Measurements from ENCODE around the gene AMOTL2.

The AMOTL2 gene

DNA sequence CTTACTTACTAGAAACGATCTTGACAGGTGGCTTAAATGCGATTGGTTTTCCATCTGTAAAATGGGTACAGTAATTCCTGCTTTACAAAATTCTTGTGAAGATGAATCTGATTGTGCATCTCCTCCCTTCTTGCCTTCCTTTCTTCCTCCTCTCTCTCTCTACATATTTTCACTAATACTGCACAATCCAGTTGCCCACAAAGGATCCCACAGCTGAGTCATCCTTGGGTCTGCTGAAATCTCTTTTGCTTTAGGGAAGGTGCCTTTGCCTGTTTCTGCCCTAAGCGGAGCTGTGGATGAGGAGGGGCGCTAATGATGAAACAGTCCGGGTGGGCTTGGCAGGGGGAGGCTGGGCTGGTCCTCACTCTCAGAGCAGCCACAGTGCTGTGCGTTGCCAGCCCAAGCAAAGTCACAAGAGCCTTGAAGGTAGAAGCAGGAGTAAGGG is 46.1 kb downstream of the AMOTL2 start:
- no peaks in the 10 kb centered on the region for H3K27me3 ChIP-seq (replicated peaks; ENCODE audit: control insufficient read depth, insufficient read depth, low read length, poor library complexity, severe bottlenecking)
- H3K9me3 ChIP-seq (ENCODE audit: control insufficient read depth, low read length): no peaks in the 10 kb centered on the region
- no peak for DNase-seq
- no peak overlapping the region for H3K27ac ChIP-seq (ENCODE audit: insufficient read depth, low read length, poor library complexity, severe bottlenecking)
- no peak overlapping the region for H3K4me3 ChIP-seq (ENCODE audit: insufficient read depth, low read depth, low read length, poor library complexity, severe bottlenecking)
- H3K4me1 ChIP-seq (ENCODE audit: control insufficient read depth, insufficient read depth, low read length, poor library complexity, severe bottlenecking): no peaks in the 10 kb centered on the region
- no peaks in the 10 kb centered on the region for H3K36me3 ChIP-seq (ENCODE audit: control insufficient read depth, insufficient read depth, low read length)

DNA sequence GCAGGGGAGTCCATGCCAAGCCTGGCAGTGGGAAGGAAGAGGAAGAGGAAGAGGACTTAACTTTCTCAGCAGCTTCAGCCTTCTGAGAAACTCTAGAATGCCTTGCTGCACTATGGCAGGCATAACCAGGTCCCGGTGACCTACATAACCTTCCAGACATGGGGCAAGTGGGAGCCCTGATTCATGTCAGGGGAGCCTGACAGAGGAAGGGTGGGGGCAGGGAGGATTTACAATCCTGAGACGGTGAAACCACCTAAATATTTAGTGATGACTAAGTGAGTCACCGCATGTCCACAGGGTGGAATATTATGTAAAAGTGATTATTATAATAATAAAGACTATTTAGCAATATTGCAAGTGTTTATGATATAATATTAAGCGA is 46.7 kb downstream of the AMOTL2 start:
- no peak overlapping the region for H3K27ac ChIP-seq (ENCODE audit: insufficient read depth, low read length, poor library complexity, severe bottlenecking)

DNA sequence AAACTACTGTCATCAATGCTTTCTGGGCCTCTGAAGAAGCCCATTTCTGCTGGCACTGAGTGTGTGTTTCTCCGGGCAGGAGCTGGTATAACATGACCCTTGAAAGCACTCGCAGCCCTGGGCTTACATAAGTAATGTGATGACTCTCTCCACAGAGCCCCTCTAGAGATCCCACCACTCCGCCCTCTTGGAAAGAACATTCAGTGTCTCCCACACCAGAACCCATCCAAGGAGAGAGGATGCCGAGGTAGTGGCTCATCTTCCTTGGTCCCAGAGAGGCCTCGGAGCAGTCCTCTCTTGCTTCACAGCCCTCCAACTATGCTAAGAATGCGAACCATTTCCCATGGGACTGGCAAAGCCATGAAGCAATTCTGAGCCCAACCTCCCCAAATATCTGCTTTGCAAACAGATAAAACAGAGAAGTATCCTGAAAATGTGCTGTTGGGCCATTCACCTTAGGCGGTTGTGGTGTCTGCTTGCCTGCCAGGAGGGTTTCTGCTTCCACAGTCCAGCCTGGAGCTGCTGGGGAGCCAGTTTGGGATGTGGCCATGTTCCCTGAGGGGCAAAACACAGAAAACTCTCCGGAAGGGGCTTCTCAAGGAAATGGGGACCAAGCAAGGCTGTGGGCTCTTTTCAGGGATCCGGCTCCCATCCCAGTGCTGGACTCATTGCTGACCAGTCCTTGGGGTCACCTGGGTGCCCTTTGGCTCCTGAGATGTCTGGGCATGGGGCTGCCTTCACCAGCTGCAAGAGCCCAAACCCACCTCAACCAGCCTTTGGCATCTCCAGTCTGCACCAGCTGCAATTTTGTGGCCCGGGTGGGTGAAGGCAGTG is 47.3 kb downstream of the AMOTL2 start:
- Histone ChIP-seq H3K27me3 (replicated peaks; ENCODE audit: control insufficient read depth, insufficient read depth, low read length, poor library complexity, severe bottlenecking) (no peaks in the 10 kb centered on the region), H3K9me3 (ENCODE audit: control insufficient read depth, low read length) (no peaks in the 10 kb centered on the region), H3K27ac (ENCODE audit: insufficient read depth, low read length, poor library complexity, severe bottlenecking) (no peak overlapping the region), H3K4me1 (ENCODE audit: control insufficient read depth, insufficient read depth, low read length, poor library complexity, severe bottlenecking) (no peaks in the 10 kb centered on the region), H3K4me3 (ENCODE audit: insufficient read depth, low read depth, low read length, poor library complexity, severe bottlenecking) (no peak overlapping the region), H3K36me3 (ENCODE audit: control insufficient read depth, insufficient read depth, low read length) (no peaks in the 10 kb centered on the region)
- no peak for DNase-seq

More for the DNA sequence above, 46.7 kb downstream of the AMOTL2 start:
- Histone ChIP-seq H3K9me3 (ENCODE audit: control insufficient read depth, low read length) (no peaks in the 10 kb centered on the region), H3K4me3 (ENCODE audit: insufficient read depth, low read depth, low read length, poor library complexity, severe bottlenecking) (no peak overlapping the region), H3K4me1 (ENCODE audit: control insufficient read depth, insufficient read depth, low read length, poor library complexity, severe bottlenecking) (no peaks in the 10 kb centered on the region), H3K36me3 (ENCODE audit: control insufficient read depth, insufficient read depth, low read length) (no peaks in the 10 kb centered on the region), H3K27me3 (replicated peaks; ENCODE audit: control insufficient read depth, insufficient read depth, low read length, poor library complexity, severe bottlenecking) (no peaks in the 10 kb centered on the region)
- DNase-seq: no peak

DNA sequence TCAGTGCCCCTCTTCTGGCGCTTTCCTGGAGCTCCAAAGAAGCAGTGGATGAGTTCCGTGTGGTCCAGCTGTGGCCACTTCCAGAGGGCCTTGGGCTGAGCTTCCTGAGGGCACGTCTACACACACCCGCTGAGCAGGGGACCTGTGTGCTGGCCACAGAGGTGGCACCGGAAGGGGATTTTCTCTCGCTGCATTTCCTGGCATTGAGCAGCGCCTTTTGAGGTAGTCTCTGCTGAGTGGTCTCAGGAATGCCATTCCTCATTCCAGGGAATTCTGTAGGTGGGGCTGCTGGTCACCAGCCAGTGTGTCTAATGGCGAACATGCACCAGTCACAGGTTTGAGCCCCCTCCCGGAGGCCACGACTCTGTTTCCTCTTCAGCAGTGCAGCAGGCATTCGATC is 48.1 kb downstream of the AMOTL2 start:
- no peaks in the 10 kb centered on the region for H3K27me3 ChIP-seq (replicated peaks; ENCODE audit: control insufficient read depth, insufficient read depth, low read length, poor library complexity, severe bottlenecking)
- no peaks in the 10 kb centered on the region for H3K36me3 ChIP-seq (ENCODE audit: control insufficient read depth, insufficient read depth, low read length)
- H3K4me3 ChIP-seq (ENCODE audit: insufficient read depth, low read depth, low read length, poor library complexity, severe bottlenecking): no peak overlapping the region
- H3K9me3 ChIP-seq (ENCODE audit: control insufficient read depth, low read length): no peaks in the 10 kb centered on the region
- H3K4me1 ChIP-seq (ENCODE audit: control insufficient read depth, insufficient read depth, low read length, poor library complexity, severe bottlenecking): no peaks in the 10 kb centered on the region
- H3K27ac ChIP-seq (ENCODE audit: insufficient read depth, low read length, poor library complexity, severe bottlenecking): no peak overlapping the region
- no peak for DNase-seq

DNA sequence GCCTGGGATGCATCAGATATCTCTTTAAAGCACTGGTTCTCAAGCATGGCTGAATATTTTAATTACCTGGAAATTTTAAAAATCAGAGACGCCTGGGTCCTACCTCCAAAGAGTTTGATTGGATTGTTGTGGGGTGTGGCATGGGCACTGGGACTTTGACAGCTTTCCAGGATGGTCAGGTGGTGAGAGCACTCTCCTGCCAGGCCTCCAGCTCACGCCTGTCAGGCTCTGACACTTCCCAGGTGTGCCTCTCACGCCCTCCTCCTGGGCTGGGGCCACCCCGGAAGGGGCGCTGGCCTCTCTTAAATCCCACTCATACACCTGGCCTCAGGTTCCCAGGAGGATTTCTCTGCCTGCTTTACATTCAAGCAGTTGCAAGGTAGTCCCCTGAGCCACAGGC is 48.5 kb downstream of the AMOTL2 start:
- Histone ChIP-seq H3K27ac (ENCODE audit: insufficient read depth, low read length, poor library complexity, severe bottlenecking) (no peak overlapping the region), H3K4me3 (ENCODE audit: insufficient read depth, low read depth, low read length, poor library complexity, severe bottlenecking) (no peak overlapping the region), H3K9me3 (ENCODE audit: control insufficient read depth, low read length) (no peaks in the 10 kb centered on the region), H3K4me1 (ENCODE audit: control insufficient read depth, insufficient read depth, low read length, poor library complexity, severe bottlenecking) (no peaks in the 10 kb centered on the region), H3K27me3 (replicated peaks; ENCODE audit: control insufficient read depth, insufficient read depth, low read length, poor library complexity, severe bottlenecking) (no peaks in the 10 kb centered on the region), H3K36me3 (ENCODE audit: control insufficient read depth, insufficient read depth, low read length) (no peaks in the 10 kb centered on the region)
- DNase-seq: no peak

DNA sequence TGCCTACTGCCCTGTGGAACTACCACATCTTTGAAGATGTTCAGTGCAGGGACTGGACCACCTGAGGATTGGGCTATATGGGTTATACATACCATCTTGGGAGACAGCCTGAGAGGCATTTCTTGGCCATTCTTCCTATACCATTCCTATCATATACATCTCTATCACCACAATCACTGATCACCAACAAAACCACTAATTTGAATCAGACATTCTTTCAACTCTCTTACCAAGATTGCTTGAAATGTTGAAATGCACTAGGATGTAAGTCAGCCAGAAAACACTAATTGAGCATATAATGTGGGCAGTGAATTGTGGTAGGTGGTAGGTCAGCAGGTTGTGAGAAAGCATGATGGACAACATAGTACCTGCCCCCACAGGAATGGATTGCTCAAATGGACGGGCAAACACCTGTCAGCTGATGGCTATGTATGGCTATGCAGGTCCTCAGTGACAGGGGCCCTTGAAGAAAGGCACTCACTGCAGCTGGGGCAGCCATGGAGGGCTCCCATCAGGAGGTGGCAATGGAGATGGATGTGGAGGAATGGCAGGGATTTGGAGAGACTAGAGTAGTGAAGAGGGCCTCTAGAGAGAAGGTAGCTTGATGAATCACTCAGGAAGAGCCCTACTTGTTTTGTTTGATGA is 49.1 kb downstream of the AMOTL2 start:
- no peak for DNase-seq
- H3K27ac ChIP-seq (ENCODE audit: insufficient read depth, low read length, poor library complexity, severe bottlenecking): no peak overlapping the region
- H3K9me3 ChIP-seq (ENCODE audit: control insufficient read depth, low read length): no peaks in the 10 kb centered on the region
- no peaks in the 10 kb centered on the region for H3K36me3 ChIP-seq (ENCODE audit: control insufficient read depth, insufficient read depth, low read length)
- no peak overlapping the region for H3K4me3 ChIP-seq (ENCODE audit: insufficient read depth, low read depth, low read length, poor library complexity, severe bottlenecking)
- no peaks in the 10 kb centered on the region for H3K4me1 ChIP-seq (ENCODE audit: control insufficient read depth, insufficient read depth, low read length, poor library complexity, severe bottlenecking)
- no peaks in the 10 kb centered on the region for H3K27me3 ChIP-seq (replicated peaks; ENCODE audit: control insufficient read depth, insufficient read depth, low read length, poor library complexity, severe bottlenecking)

DNA sequence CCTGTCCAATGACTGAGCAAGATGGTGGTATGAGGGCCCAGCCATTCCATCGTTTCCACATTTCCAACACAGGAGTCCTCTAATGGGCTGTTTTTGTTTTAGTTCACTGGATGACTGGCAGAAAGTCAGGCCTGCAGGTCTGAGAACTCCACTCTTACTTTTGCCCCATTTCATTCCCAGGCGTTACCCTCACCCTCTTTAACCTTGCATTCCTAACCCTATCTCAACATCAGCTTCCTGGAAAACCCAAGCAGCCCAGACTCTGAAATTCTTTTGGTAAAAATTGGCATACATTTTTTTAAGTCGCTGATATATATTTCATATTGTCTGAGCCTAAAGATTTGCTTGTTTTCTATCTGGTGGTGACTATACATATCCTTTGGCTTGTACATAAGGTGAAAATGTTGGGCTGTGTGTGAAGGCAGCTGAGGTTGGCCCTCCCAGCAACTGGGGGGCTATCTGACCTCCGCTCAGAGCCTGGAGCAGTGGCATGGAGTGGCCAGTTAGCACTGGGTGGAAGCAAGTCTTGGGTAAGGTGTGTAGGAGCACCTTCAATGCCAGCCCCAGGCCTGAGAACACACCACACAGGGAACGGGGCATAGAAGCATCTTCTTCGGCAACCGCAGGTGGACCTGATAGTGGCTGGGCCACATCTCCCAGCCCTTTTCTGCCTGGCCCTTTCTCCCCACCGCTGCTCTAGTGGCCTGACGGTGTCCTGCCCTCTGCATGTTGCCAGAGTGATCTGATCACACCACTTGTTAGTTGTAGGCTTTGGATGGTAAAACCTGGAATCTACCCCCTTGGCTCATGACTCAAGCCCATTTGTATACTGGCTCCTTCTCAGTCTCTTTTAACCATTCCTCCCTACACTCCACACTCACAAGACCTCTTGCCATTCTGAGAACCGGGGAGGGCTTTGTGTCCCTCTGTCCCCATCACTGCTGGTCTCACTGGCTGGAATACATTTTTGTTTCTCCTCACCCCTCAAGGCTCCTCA is 50.0 kb downstream of the AMOTL2 start:
- Histone ChIP-seq H3K27me3 (replicated peaks; ENCODE audit: control insufficient read depth, insufficient read depth, low read length, poor library complexity, severe bottlenecking) (no peaks in the 10 kb centered on the region), H3K4me1 (ENCODE audit: control insufficient read depth, insufficient read depth, low read length, poor library complexity, severe bottlenecking) (no peaks in the 10 kb centered on the region), H3K36me3 (ENCODE audit: control insufficient read depth, insufficient read depth, low read length) (no peaks in the 10 kb centered on the region), H3K4me3 (ENCODE audit: insufficient read depth, low read depth, low read length, poor library complexity, severe bottlenecking) (no peak overlapping the region), H3K9me3 (ENCODE audit: control insufficient read depth, low read length) (no peaks in the 10 kb centered on the region), H3K27ac (ENCODE audit: insufficient read depth, low read length, poor library complexity, severe bottlenecking) (no peak overlapping the region)
- no peak for DNase-seq

DNA sequence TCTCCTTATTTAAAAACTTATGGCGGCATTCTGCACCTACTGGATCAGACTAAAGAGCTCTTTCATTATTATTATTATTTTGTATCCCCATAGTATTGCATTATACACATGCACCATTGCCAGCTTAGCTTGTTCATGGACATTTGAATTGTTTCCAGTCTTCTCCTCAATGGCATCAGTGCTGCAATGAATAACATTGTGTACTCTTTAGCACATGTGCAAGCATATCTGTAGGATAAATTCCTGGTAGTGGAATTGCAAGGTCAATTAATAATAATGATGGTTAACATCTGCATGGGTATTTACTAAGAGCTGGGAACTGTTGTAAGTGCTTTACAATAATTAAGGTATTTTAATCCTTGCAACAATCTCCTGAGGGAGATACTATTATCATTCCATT is 52.0 kb downstream of the AMOTL2 start:
- H3K4me1 ChIP-seq (ENCODE audit: control insufficient read depth, insufficient read depth, low read length, poor library complexity, severe bottlenecking): no peaks in the 10 kb centered on the region

DNA sequence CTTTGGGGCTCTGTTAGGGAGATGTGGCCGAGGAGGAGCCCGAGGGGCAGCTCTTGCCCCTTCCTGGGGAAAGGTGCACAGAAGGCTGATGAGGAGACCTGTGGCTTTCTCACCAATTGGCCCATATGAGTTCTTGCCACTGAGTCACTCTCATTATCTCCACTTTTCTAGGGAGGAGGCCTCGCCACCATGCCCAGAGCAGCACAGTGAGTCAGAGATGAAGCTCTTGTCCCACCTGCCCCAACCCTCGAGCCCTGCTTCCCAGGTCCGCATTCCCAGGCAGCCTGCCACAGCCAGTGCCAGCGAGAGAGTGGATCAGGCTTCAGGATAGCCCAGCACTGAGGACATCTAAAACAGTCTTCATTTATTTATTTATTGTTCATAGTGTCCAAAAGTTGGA is 53.5 kb downstream of the AMOTL2 start:
- H3K27ac ChIP-seq (ENCODE audit: insufficient read depth, low read length, poor library complexity, severe bottlenecking): no peak overlapping the region
- DNase-seq: no peak
- no peaks in the 10 kb centered on the region for H3K4me1 ChIP-seq (ENCODE audit: control insufficient read depth, insufficient read depth, low read length, poor library complexity, severe bottlenecking)

More for the DNA sequence above, 52.0 kb downstream of the AMOTL2 start:
- no peaks in the 10 kb centered on the region for H3K36me3 ChIP-seq (ENCODE audit: control insufficient read depth, insufficient read depth, low read length)
- no peak overlapping the region for H3K27ac ChIP-seq (ENCODE audit: insufficient read depth, low read length, poor library complexity, severe bottlenecking)
- no peak overlapping the region for H3K4me3 ChIP-seq (ENCODE audit: insufficient read depth, low read depth, low read length, poor library complexity, severe bottlenecking)
- H3K9me3 ChIP-seq (ENCODE audit: control insufficient read depth, low read length): no peaks in the 10 kb centered on the region
- H3K27me3 ChIP-seq (replicated peaks; ENCODE audit: control insufficient read depth, insufficient read depth, low read length, poor library complexity, severe bottlenecking): no peaks in the 10 kb centered on the region
- no peak for DNase-seq

More for the DNA sequence above, 53.5 kb downstream of the AMOTL2 start:
- H3K9me3 ChIP-seq (ENCODE audit: control insufficient read depth, low read length): no peaks in the 10 kb centered on the region
- H3K4me3 ChIP-seq (ENCODE audit: insufficient read depth, low read depth, low read length, poor library complexity, severe bottlenecking): no peak overlapping the region
- H3K27me3 ChIP-seq (replicated peaks; ENCODE audit: control insufficient read depth, insufficient read depth, low read length, poor library complexity, severe bottlenecking): no peaks in the 10 kb centered on the region
- H3K36me3 ChIP-seq (ENCODE audit: control insufficient read depth, insufficient read depth, low read length): no peaks in the 10 kb centered on the region

Measured in effector memory CD4-positive, alpha-beta T cell (primary cell).